ENCODE results near the gene TMEM237. TPM values are rescaled to one million over a fixed set of nuclear protein-coding genes. Genes with fewer than 3 reads are reported as not detected.

TMEM237 gene
- total RNA-seq, 1 experiment from 2014 or later: 70.4 TPM

DNA sequence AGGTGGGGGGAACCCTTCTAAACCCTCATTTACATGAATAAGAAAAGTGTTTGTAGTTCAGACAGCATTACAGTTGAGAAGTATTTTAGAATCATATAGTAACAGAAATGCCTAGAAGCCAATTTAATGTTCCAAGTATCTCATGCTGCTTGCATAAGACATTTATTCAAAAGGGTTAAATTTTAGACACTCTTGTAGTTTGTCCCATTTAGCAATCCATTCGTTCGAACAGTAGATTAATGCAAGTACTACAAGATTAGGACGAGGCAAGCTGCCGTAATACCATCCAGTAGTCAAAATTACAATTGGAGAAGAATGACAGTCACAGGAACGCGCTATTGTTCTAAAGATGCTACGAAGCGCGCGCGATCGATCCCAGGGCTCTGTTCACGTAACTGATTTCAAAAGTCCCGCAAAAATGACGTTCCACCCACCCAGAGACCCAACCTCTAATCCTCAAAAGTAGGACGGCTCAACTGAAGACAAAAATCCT, 1.2 kb downstream of the TMEM237 start:
- H3K9me3 ChIP-seq (ENCODE audit: low read depth, low read length, poor library complexity, severe bottlenecking): no peaks in the 10 kb centered on the region
- H3K27ac ChIP-seq (ENCODE audit: low read depth, low read length, poor library complexity, severe bottlenecking): peak overlapping the region; percentile 84
- DNase-seq (ENCODE audit: low spot score): no peak
- TSS peak; percentile 78 for BruUV-seq (replicated peaks)
- ChIA-PET CTCF (no interaction called here), POLR2A (ENCODE audit: low non-redundant PET) (no interaction called here)
- no peak for TF ChIP-seq CTCF (conservative IDR thresholded peaks at IDR 0.05; ENCODE audit: low read depth, low read length)
- no peak for TF ChIP-seq EZH2 (IDR thresholded peaks at IDR 0.05; ENCODE audit: borderline replicate concordance, low read depth, low read length, poor library complexity, severe bottlenecking)
- intact Hi-C loops (cut with micrococcal nuclease; ENCODE audit: unreplicated experiment): loop anchor here (10.0 kb wide), 1 partner anchor 407 kb away; no protein-coding TSS in a partner anchor
- H3K36me3 ChIP-seq (ENCODE audit: insufficient read depth, low read length, poor library complexity, severe bottlenecking): no peaks in the 10 kb centered on the region
- peaks cover 16% of the 10 kb centered on the region for H3K4me1 ChIP-seq (ENCODE audit: insufficient read depth, low read length, poor library complexity, severe bottlenecking)
- peak overlapping the region; percentile 83 for H3K4me3 ChIP-seq (ENCODE audit: low read depth, low read length, poor library complexity, severe bottlenecking)
- no peaks in the 10 kb centered on the region for H3K27me3 ChIP-seq (replicated peaks; ENCODE audit: insufficient read depth, low read depth, low read length, poor library complexity)

DNA sequence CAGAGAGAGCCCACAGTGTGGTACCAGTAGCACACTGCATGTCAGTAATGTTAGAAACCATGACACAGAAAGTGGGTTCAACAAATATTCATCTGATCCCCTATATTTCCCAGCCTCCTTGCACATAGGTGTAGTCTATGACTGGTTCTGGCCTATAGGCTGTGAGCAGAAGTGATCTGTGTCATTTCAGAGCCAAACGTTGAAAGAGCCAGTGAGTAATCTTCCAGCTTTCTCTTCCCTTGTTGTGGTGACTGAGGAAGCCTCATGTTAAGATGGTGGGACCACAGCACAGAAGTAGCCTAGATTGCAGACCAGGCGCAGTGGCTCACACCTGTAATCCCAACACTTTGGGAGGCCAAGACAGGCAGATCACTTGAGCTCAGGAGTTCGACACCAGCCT, 4.1 kb downstream of the TMEM237 start:
- BruUV-seq (replicated peaks): no TSS peak
- no peak for DNase-seq (ENCODE audit: low spot score)
- CTCF ChIA-PET: no interaction called here

DNA sequence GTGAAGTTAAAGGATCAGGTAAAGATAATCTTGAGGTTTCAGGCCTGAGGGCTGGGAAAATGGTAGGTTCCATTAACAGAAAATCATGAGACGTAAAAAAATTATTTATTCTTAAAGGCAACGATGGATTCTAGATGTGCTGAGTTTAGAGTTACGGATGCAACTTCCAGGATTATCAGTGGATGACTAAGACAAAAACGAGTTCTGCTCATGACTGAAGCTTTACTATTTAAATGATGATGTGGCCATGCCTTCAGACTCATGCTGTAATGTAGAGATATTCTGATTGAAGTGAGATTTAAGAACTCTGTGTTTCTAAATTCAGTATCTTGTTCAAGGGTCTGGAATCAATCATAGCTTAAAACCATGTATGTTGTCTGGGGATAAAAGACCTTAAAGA, 5.0 kb downstream of the TMEM237 start:
- no peak for TF ChIP-seq EZH2 (IDR thresholded peaks at IDR 0.05; ENCODE audit: borderline replicate concordance, low read depth, low read length, poor library complexity, severe bottlenecking)
- no peak for TF ChIP-seq CTCF (conservative IDR thresholded peaks at IDR 0.05; ENCODE audit: low read depth, low read length)
- POLR2A ChIA-PET (ENCODE audit: low non-redundant PET): no interaction called here
- no peaks in the 10 kb centered on the region for H3K9me3 ChIP-seq (ENCODE audit: low read depth, low read length, poor library complexity, severe bottlenecking)
- H3K4me1 ChIP-seq (ENCODE audit: insufficient read depth, low read length, poor library complexity, severe bottlenecking): peaks cover 8% of the 10 kb centered on the region
- no peak for DNase-seq (ENCODE audit: low spot score)
- CTCF ChIA-PET: no interaction called here
- H3K27ac ChIP-seq (ENCODE audit: low read depth, low read length, poor library complexity, severe bottlenecking): no peak overlapping the region
- H3K36me3 ChIP-seq (ENCODE audit: insufficient read depth, low read length, poor library complexity, severe bottlenecking): peaks cover 30% of the 10 kb centered on the region
- intact Hi-C loops (cut with micrococcal nuclease; ENCODE audit: unreplicated experiment): no loop called here
- no peaks in the 10 kb centered on the region for H3K27me3 ChIP-seq (replicated peaks; ENCODE audit: insufficient read depth, low read depth, low read length, poor library complexity)
- no TSS peak for BruUV-seq (replicated peaks)
- no peak overlapping the region for H3K4me3 ChIP-seq (ENCODE audit: low read depth, low read length, poor library complexity, severe bottlenecking)

More for the DNA sequence above, 4.1 kb downstream of the TMEM237 start:
- POLR2A ChIA-PET (ENCODE audit: low non-redundant PET): no interaction called here
- Histone ChIP-seq H3K4me1 (ENCODE audit: insufficient read depth, low read length, poor library complexity, severe bottlenecking) (peaks cover 15% of the 10 kb centered on the region), H3K36me3 (ENCODE audit: insufficient read depth, low read length, poor library complexity, severe bottlenecking) (peaks cover 21% of the 10 kb centered on the region), H3K27ac (ENCODE audit: low read depth, low read length, poor library complexity, severe bottlenecking) (no peak overlapping the region), H3K27me3 (replicated peaks; ENCODE audit: insufficient read depth, low read depth, low read length, poor library complexity) (no peaks in the 10 kb centered on the region), H3K9me3 (ENCODE audit: low read depth, low read length, poor library complexity, severe bottlenecking) (no peaks in the 10 kb centered on the region), H3K4me3 (ENCODE audit: low read depth, low read length, poor library complexity, severe bottlenecking) (no peak overlapping the region)
- no peak for TF ChIP-seq CTCF (conservative IDR thresholded peaks at IDR 0.05; ENCODE audit: low read depth, low read length)
- TF ChIP-seq EZH2 (IDR thresholded peaks at IDR 0.05; ENCODE audit: borderline replicate concordance, low read depth, low read length, poor library complexity, severe bottlenecking): no peak
- intact Hi-C loops (cut with micrococcal nuclease; ENCODE audit: unreplicated experiment): no loop called here

Data from A673 (cell line).